Spleen (tissue), 11 donors: ENCODE results near the gene FLVCR2. TPM values are rescaled to one million over a fixed set of nuclear protein-coding genes. Genes with fewer than 3 reads are reported as not detected.

Experiments used
- DNase-seq: peaks from one replicate; pipeline ENCODE4 v3.0.0-alpha.2; 2020
- H3K27ac ChIP-seq, 8 donors: fragments of 200-600 bp; sonication (generic) in 7 of 8; 1 replicate in 4 of 8; 2 replicates in 4 of 8; pipeline versions ENCODE4 v1.5.0 to v1.8.0; 2016 to 2021; ENCODE audit warnings: inconsistent platforms in 4 of 8, mild to moderate bottlenecking in 4 of 8, moderate library complexity in 1 of 8
- H3K27me3 ChIP-seq, 7 donors: fragments of 200-600 bp; sonication (generic) in 6 of 7; replicated peaks in 1 of 7; 1 replicate in 4 of 7; 2 replicates in 3 of 7; pipeline versions ENCODE4 v1.5.0 to v1.8.0; 2016 to 2021; ENCODE audit warnings: inconsistent platforms in 3 of 7, mild to moderate bottlenecking in 1 of 7
- H3K36me3 ChIP-seq, 6 donors: fragments of 200-600 bp; sonication (generic) in 5 of 6; 1 replicate in 4 of 6; 2 replicates in 2 of 6; pipeline versions ENCODE4 v1.5.0 to v1.8.0; 2016 to 2021; ENCODE audit warnings: inconsistent platforms in 2 of 6
- H3K4me1 ChIP-seq, 6 donors: fragments of 200-600 bp; sonication (generic) in 5 of 6; 1 replicate in 3 of 6; 2 replicates in 3 of 6; pipeline versions ENCODE4 v1.5.0 to v1.8.0; 2016 to 2021; ENCODE audit warnings: inconsistent platforms in 3 of 6
- H3K4me3 ChIP-seq, 8 donors: fragments of 200-600 bp; sonication (generic) in 7 of 8; 1 replicate in 4 of 8; 2 replicates in 4 of 8; pipeline versions ENCODE4 v1.5.0 to v1.8.0; 2016 to 2021; ENCODE audit warnings: inconsistent platforms in 4 of 8, mild to moderate bottlenecking in 4 of 8, moderate library complexity in 2 of 8
- H3K9me3 ChIP-seq, 8 donors: fragments of 200-600 bp; sonication (generic) in 7 of 8; 1 replicate in 4 of 8; 2 replicates in 4 of 8; pipeline versions ENCODE4 v1.5.0 to v1.8.0; 2016 to 2021; ENCODE audit warnings: inconsistent platforms in 4 of 8
- CTCF ChIP-seq, 11 experiments: fragments of 200-600 bp in 7 of 11; fragments of 450-650 bp in 4 of 11; sonication (generic) in 4 of 11; IDR thresholded peaks in 8 of 11; conservative IDR thresholded peaks in 3 of 11; 1 replicate in 7 of 11; 2 replicates in 4 of 11; pipeline versions ENCODE4 v1.4.0 to v1.8.0; 2016 to 2021; ENCODE audit warnings: antibody characterized with exemption in 11 of 11, inconsistent platforms in 4 of 11, mild to moderate bottlenecking in 1 of 11
- POLR2A ChIP-seq, 3 donors: fragments of 450-650 bp; IDR thresholded peaks; one replicate each; pipeline ENCODE4 v1.5.1; 2017; ENCODE audit warnings: antibody characterized with exemption in 3 of 3, mild to moderate bottlenecking in 1 of 3
- POLR2AphosphoS5 ChIP-seq, 3 donors: sonication (generic); formaldehyde crosslinking; IDR thresholded peaks; one replicate each; pipeline ENCODE4 v1.5.1; 2017; ENCODE audit warnings: antibody characterized with exemption in 3 of 3
- WGBS, 5 donors: extraction: QIAGEN DNeasy Blood & Tissue Kit in 3 of 5; methylation state at CpG; one replicate each; pipeline versions ENCODE4 v1.1.5 to v1.1.7; 2013 to 2018; 5-methylcytosine and 5-hydroxymethylcytosine counted together
- intact Hi-C: fragments of 100-400 bp; cut with DNase I; formaldehyde crosslinking; loops from one replicate; pipeline ENCODE4 v1.15.0; 2023; ENCODE audit warnings: low total_unique reads
- polyA plus RNA-seq, 3 donors: library from polyadenylated mRNA; stranded (reverse); fragments of 200-250 nt; gene quantifications; one replicate each; pipeline ENCODE4 v1.2.1, GENCODE V29; 2013
- total RNA-seq, 7 donors: library from RNA; depleted of rRNA in 3 of 7; stranded (reverse); fragments of >200 nt in 3 of 7; fragmentation: NEBNext Ultra II Directional in 4 of 7; extraction: Animal tissue kit (Norgen Biotek cat#: 25700) in 4 of 7; gene quantifications; one replicate each; pipeline versions ENCODE4 v1.1.0 to v1.2.1, GENCODE V29; 2016 to 2021
- donor health status: healthy with polysubstance abuse.
- donor health status: DM: no; HTN: no; CAD: no; lungs with moderate emphysema.
- donor health status: DM: no; HTN: no; CAD: no.
- donor health status: Bipolar disorder and iron deficiency.
- donor health status: healthy.
- donor health status: DM: no; HTN: no; CAD: no.
- donor health status: DM: yes; HTN: yes; CAD: no.

The FLVCR2 gene
- total and polyA plus RNA-seq, 10 donors, result 4.8 to 47.9 (median 30.2) TPM

- Histone ChIP-seq H3K9me3 (no peaks in the 10 kb centered on the region), H3K4me3 (no peak overlapping the region), H3K4me1 (no peaks in the 10 kb centered on the region), H3K36me3 (peaks cover 0 to 11% (median 0%) of the 10 kb centered on the region in 6 donors), H3K27ac (no peak overlapping the region), H3K27me3 (no peaks in the 10 kb centered on the region)
- TF ChIP-seq CTCF (IDR thresholded peaks at IDR 0.05 in 8 of 11, conservative IDR thresholded peaks at IDR 0.05 in 3 of 11), result no peak
- TF ChIP-seq POLR2A (IDR thresholded peaks at IDR 0.05), result no peak
- no peak for TF ChIP-seq POLR2AphosphoS5 (IDR thresholded peaks at IDR 0.05)
- intact Hi-C loops, result no loop called here
- DNase-seq, result no peak
Observed at GRCh38 chr14:75587388-75587787, 9.0 kb downstream of the FLVCR2 start.

GRCh38 chr14:75589931-75590330 lies 11.5 kb downstream of the FLVCR2 start:
- peaks cover 0 to 11% (median 0%) of the 10 kb centered on the region in 6 donors for H3K4me1 ChIP-seq

GRCh38 chr14:75591331-75591946 lies 13.0 kb downstream of the FLVCR2 start:
- no peaks in the 10 kb centered on the region for H3K27me3 ChIP-seq
- intact Hi-C loops, result no loop called here
- TF ChIP-seq POLR2A (IDR thresholded peaks at IDR 0.05), result no peak
- no peak for TF ChIP-seq CTCF (IDR thresholded peaks at IDR 0.05 in 8 of 11, conservative IDR thresholded peaks at IDR 0.05 in 3 of 11)
- TF ChIP-seq POLR2AphosphoS5 (IDR thresholded peaks at IDR 0.05), result no peak
- DNase-seq, result no peak
- no peaks in the 10 kb centered on the region for H3K9me3 ChIP-seq
- H3K4me3 ChIP-seq, result no peak overlapping the region
- H3K4me1 ChIP-seq, result peaks cover 0 to 16% (median 0%) of the 10 kb centered on the region in 6 donors
- WGBS, 5 donors, result 92 to 100% (median 100%) methylated on average over 1 of the region's 1 CpG
- no peak overlapping the region for H3K27ac ChIP-seq
- peaks cover 0 to 12% (median 0%) of the 10 kb centered on the region in 6 donors for H3K36me3 ChIP-seq

More at GRCh38 chr14:75589931-75590330, 11.5 kb downstream of the FLVCR2 start:
- H3K27ac ChIP-seq, result no peak overlapping the region
- intact Hi-C loops, result no loop called here
- H3K9me3 ChIP-seq, result no peaks in the 10 kb centered on the region
- 83 to 89% (median 87%) methylated on average over 6 of the region's 6 CpGs for WGBS, 5 donors
- TF ChIP-seq POLR2AphosphoS5 (IDR thresholded peaks at IDR 0.05) (no peak), CTCF (IDR thresholded peaks at IDR 0.05 in 8 of 11, conservative IDR thresholded peaks at IDR 0.05 in 3 of 11) (no peak), POLR2A (IDR thresholded peaks at IDR 0.05) (no peak)
- H3K27me3 ChIP-seq, result no peaks in the 10 kb centered on the region
- no peak for DNase-seq
- no peak overlapping the region for H3K4me3 ChIP-seq
- peaks cover 0 to 12% (median 0%) of the 10 kb centered on the region in 6 donors for H3K36me3 ChIP-seq

GRCh38 chr14:75591987-75592575 lies 13.7 kb downstream of the FLVCR2 start:
- DNase-seq, result no peak
- no peaks in the 10 kb centered on the region for H3K27me3 ChIP-seq
- no peak overlapping the region for H3K4me3 ChIP-seq
- peaks cover 0 to 16% (median 0%) of the 10 kb centered on the region in 6 donors for H3K4me1 ChIP-seq
- H3K9me3 ChIP-seq, result no peaks in the 10 kb centered on the region
- H3K36me3 ChIP-seq, result peaks cover 0 to 12% (median 0%) of the 10 kb centered on the region in 6 donors
- TF ChIP-seq POLR2AphosphoS5 (IDR thresholded peaks at IDR 0.05) (no peak), CTCF (IDR thresholded peaks at IDR 0.05 in 8 of 11, conservative IDR thresholded peaks at IDR 0.05 in 3 of 11) (no peak), POLR2A (IDR thresholded peaks at IDR 0.05) (no peak)
- intact Hi-C loops, result no loop called here
- H3K27ac ChIP-seq, result no peak overlapping the region
